GM18861 (cell line): ENCODE data around the gene RTEL1.

Experiments
- ATAC-seq: cut with Tn5 transposase; IDR thresholded peaks from one replicate; pipeline ENCODE4 v1.9.1; 2021; ENCODE audit not compliant: unreplicated experiment

RTEL1 gene

DNA sequence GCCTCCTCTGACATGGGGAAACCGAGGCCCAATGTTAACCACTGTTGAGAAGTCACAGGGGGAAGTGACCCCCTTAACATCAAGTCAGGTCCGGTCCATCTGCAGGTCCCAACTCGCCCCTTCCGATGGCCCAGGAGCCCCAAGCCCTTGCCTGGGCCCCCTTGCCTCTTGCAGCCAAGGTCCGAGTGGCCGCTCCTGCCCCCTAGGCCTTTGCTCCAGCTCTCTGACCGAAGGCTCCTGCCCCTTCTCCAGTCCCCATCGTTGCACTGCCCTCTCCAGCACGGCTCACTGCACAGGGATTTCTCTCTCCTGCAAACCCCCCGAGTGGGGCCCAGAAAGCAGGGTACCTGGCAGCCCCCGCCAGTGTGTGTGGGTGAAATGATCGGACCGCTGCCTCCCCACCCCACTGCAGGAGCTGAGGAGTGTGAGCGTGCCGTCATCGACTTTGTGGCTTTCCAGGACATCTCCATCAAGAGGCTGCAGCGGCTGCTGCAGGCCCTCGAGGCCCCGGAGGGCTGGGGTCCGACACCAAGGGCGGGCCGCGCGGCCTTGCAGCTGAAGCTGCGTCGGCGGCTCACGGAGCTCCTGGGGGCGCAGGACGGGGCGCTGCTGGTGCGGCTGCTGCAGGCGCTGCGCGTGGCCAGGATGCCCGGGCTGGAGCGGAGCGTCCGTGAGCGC is 39.9 kb downstream of the RTEL1 start:
- ATAC-seq, result no peak

- no peak for ATAC-seq
Measured at GRCh38 chr20:63698739-63699465, 40.8 kb downstream of the RTEL1 start.

GRCh38 chr20:63699466-63700198 is 41.5 kb downstream of the RTEL1 start:
- ATAC-seq, result no peak

DNA sequence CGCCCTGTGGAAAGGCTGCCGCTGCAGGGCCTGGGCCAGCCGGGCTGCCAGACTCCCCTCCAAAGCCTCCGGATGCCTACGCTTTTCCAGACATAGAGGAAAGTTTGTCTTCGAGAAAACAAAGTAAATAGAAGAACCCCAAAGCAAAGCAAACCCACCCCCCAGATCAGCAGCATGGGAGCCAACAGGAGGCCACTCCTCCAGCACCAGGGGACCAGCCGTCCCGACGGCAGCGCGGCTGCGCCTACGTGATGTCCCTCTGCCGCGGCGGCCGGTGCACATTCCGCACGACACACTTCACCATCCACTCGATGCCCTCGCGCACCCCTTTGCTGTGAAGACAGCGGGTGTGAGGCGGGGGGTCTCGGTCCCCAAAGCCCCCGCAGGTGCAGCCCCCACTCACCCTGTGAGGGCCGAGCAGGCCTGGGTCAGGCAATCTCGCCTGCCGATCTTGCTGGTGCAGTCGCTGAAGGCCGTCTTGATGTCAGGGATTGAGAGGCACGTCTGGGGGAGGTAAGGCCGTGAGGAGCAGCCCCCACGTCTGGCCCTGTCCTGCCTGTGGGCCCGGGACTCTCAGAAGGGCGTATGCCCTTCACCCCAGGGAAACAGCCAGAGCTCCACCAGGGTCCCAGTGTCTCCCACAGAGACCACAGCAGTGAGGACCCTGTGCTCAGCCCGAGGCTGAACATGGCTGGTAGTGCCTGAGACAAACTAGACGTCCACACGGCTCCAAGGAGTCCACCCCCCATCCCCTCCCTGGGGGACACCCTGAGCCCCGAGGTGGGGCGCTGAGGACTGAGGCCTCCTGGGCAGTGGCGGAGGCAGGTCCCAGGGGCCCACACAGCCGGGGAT is 42.3 kb downstream of the RTEL1 start:
- no peak for ATAC-seq

DNA sequence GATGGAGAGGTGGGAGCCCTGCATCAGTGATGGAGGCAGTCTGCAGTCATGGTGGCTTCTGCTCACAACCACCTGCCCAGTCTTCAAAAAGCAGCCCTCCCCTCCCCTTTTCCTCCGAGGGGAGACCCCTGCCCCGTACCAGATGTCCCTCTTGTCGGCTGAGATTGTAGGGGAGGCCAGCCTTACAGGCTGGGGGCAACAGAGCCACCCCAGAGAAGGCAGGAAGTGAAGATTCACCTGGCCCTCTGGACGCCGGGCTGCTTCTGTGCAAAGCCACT is 42.9 kb downstream of the RTEL1 start:
- no peak for ATAC-seq

GRCh38 chr20:63701329-63702035 is 43.4 kb downstream of the RTEL1 start:
- no peak for ATAC-seq

GRCh38 chr20:63702036-63702665 is 44.0 kb downstream of the RTEL1 start:
- ATAC-seq, result no peak

DNA sequence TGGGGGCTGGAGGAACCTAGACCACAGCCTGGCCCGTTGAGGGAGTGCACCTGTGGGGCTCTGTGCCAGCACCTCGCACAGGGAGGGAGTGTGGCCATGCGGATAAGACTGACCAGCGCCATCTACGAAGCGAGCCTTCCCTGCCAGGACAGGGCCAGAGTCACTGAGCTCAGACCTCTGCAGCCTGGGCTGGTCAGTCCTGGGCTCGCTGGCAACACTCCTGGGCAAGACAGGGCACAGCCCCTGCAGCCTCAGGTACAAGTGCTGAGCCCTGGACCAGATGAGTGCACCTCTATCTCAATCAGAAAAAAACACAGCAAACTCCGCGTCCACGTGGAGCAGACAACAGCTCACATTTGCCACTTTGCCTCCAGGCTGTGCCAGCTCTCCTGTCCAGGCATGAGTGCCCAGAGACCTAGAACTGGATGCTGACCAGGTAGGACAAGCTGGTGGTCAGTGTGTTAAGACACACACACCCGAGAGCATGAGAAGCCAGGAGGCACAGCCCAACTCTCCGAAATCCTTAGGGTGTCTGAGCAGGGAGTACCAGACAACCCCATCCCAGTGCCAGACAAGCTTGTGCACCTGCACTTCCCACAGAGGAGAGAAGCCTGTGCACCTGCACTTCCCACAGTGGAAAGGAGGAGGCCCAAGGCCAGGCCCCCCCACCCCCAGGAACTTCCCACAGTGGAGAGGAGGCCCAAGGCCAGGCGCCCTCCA is 44.8 kb downstream of the RTEL1 start:
- ATAC-seq, result no peak

DNA sequence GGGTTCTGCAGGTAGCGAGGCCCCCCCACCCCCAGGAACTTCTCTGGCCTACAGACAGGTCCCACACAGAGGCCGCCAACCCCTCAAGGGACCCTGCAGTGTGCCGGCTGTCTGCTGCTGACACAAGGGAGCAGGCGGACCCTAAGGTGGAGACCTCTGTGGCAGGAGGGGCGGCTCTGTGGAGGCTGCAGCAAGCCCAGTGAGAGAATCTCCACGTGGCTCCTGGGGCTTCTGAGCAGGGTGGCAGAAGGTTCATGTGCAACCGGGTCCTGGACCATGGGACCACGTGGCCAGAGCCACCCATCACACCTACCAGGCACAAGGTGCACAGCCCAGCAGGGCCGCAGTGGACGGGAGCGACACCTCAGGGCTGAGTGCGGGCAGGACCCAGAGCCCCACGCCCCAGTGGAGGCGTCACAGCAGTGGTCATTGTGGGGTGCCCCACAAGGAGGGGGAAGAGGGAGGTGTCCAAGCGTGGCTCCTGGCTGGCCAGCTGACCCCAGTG is 45.4 kb downstream of the RTEL1 start:
- ATAC-seq, result no peak

GRCh38 chr20:63703976-63704748 is 46.0 kb downstream of the RTEL1 start:
- ATAC-seq, result no peak

DNA sequence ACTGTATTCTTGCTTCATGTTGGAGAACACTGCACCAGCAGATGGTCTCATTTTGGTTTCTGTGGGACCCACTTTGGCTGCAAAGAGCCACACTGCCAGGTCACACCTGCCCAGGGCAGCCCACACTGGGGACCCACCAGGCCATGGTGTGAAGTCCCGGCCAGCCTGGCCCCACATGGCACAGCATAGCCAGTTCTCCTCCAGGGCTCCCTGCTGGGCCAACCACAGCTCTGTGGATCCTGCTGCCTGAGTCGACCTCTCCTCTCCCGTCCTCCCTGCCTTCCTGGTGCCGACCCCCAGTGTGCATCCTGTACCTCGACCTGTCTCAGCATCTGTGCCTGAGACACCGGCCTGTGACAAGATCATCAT is 46.6 kb downstream of the RTEL1 start:
- ATAC-seq, result no peak

DNA sequence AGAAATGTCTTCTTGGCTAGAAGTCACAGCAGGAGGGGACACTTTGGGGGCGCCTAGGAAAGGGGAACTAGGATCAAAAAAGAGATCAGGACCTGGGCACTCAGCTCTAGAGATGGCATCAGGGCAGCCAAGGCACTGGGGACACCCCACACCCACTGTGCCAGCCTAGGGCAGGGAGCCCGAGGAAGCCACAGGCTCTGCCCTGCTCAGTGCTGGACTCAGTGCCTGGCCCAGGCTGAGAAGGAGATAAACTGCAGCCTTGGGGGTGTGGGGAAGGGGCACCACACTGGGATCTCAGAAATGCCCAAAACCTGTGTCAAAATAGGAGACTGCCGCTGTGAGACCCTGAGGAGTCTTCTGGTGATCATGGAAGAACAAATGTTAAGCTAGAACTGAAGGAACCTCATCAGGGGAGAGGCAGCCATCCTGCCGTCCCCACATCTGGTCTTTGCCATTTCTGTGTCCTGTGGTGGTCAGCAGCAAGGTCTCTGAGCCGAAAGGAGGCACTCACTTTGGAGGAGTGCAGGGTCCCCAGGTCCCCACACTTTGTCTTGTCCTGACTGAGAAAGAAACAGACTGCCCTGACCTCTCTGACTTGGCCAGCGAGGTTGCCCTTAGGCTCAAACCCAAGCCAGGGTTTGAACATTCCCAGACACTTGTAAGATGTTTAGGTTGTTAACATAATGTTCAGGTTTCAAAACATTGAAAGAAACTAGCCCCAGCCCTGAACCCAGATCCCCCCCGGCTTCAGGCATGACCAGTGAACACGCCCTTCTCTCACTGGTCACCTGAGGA is 47.3 kb downstream of the RTEL1 start:
- no peak for ATAC-seq

- no peak for ATAC-seq
Measured at GRCh38 chr20:63706027-63706695, 48.0 kb downstream of the RTEL1 start.

- peak; percentile 4 for ATAC-seq
Measured at GRCh38 chr20:63706852-63707557, 48.9 kb downstream of the RTEL1 start.

DNA sequence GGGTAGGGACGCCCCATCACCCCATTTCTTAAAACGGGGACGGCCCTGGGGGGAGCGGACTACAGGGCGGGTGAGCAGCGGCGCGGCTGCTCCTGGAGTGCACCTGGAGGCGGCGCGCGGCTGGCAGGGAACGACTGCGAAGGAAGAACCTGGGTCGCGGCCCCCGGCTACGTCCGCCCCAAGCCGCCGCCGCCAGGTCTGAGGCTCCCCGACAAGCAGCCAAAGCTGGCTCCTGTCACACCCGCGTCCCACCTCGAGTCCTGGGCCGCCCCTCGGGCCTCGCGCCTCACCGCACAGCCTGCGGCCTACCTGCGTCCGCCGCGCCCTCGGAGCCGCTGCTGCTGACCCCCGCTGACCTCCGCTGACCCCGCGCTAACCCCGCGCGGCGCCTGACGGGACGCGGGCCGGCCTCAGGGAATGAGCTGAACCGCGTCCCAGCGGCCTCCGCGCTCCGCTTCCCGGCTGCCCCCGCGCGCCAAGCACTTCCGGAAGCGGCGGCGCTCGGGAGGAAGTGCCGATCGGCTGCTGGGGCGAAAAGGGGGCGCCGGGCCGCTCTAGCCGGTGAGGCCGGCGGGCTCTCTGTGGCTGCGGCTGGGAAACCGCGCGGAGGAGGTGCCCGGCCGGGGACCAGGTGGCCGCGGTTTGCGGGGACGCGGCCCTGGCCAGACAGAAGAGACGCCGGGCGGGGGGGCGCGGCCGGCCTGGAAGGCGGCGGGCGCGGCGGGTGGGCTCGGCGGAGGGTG is 49.6 kb downstream of the RTEL1 start, which contains the start of the genes ARFRP1 and ZGPAT:
Gene ARFRP1, minus strand, starts transcription at position 419 of the 743 bp plus-strand sequence. CDS start 885 bp downstream, outside the sequence.
Gene ZGPAT, plus strand, starts transcription at position 482 of the 743 bp plus-strand sequence. CDS start 542 bp downstream, outside the sequence.
- peak; percentile 66 for ATAC-seq
